ENCODE data around the gene IL1RAPL2.
"Not testable (repeated sequence)": the region's sequence is repeated elsewhere in the genome, so short reads cannot be mapped to it uniquely, and the experiment has no call there.

Gene IL1RAPL2

DNA sequence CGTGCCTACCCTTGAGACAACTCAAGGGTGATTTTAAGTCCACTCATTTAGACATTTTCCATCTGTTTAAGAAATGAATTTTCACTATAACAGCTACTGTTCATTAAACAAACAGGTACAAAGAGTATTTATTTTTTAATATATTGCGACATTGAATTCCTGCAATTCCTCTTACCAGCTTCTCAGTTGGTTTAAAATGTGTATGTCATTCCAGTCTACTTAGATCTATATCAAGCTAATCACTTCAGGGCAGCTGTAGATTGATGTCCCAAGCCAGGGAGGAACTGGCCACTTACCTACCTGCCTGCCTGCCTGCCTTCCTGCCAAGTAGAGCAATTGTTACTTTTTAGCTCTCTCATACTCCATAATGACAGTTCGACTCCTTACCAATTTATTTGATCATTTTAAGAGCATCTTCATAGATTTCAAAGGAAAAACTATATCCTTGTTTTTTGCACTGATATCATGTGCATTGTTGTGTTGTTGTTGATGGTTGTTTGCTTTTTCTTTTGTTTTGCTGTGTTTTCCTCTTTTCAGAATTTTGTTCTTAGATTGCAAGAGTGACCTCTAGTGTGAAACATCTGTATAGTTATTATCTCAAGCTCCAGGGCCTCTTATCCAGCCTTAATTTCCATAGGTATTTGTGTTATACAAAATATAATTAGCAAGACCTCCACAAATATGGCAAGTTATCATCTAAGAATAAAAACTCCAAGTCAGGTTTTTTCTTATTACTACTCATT lies 1135.5 kb downstream of the IL1RAPL2 start:
- DNase-seq (ENCODE audit: low spot score), result no peak

DNA sequence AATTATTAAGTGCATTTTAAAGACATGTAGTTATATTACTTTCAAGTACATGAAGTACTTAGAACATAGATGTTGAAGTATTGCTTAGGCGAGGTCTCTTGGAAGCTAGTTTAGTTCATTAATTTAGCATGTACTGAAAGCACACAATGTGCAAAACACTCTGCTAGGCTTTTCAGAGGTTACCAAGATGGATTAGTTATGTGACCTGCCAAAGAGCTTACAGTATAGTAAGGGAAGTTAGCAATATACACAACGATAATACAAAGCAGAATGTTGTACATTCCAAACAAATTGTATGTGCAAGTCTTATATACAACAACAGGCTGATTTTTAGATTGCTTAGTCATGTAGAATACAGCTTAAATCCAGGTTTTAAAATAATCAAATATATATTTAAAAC lies 1137.9 kb downstream of the IL1RAPL2 start:
- DNase-seq (ENCODE audit: low spot score), result no peak

DNA sequence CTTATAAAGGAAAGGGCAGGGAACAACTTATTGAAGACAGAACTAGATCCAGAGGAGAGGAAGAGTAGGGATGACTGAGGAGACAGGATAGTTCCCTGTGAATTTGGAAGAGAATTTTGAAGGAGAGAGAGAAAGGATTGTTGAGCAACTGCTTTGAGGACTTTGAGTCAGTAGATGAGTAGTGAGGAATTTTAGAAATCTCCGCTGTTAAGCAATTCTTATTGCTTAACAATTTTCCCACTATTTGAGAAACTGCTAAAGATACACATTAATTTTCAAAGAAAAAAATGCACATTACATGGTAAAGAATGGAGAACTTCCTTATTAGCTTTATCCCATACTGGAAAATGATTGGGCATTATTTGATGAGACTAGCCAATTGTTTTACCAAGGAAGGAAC lies 1140.0 kb downstream of the IL1RAPL2 start:
- no peak for DNase-seq (ENCODE audit: low spot score)

DNA sequence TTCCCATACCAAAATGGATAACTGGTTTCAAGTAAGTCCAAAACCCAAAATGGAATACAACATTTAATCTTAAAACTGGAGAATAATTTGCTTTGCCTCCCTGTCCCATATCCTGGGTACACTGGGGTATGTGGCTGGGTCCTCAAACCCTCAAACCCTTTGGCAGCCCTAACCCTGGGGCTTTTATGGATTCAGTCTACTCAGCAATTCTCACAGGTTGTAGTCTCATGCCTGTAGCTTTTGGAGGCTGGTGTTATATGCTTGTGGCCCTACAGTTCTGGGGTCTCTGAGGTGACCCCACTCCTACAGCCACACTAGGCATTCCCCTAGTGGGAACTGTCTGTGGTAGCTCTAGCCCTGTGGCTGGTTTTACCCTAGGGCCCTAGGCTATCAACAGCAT lies 1145.8 kb downstream of the IL1RAPL2 start:
- no peak for DNase-seq (ENCODE audit: low spot score)

DNA sequence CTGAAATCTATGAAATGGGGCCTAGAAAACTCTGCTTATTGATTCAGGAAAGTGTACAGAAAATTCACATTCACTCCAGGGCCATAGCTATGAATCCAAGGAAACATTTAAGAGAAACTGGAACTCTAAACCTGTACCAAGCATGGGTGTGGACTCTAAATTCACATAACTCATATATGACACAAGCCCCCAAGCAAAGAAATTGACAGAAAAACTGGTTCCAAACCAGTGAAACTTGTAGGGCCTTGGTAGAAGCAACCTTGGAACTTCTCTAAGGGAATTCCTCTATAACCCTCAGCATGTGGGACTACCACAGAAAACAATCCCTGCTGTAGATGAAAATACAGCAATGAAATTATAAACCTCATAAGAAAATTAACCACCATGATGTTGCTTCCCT lies 1149.7 kb downstream of the IL1RAPL2 start:
- DNase-seq (ENCODE audit: low spot score), result no peak

DNA sequence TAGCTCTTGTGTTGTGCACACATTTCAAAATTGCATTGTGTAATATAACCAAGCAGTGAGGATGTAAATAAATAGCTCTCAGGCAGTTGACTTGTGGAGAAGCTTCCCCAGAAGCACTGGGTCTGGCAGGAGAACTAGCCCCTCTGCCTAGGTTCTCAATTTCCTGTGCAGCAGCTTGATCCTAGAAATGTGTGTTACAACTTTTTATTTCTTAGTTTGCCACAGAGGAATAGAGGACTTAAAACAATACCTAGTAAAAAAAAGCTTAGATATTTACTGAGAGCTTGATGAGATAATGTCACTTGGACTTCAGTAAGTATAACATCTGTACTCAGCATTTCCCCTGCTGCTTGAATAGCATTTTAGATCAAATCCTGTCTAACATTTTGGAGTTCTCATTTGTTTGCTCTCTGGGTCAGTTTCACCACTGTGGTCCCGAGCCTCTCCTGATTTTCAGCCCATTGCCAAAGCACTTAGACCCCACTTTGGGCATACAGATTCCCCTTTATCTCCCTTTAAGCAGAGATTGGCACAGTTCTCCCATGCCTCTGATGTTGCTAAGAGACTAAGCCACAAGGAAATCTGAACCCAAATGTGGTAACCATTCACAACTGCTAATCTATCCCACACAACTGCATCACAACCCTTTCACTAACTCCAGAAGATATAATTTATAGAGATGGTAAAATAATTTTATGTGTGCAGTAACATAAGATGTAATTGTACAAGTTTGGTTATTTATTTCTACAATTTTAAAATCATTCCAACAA lies 1158.2 kb downstream of the IL1RAPL2 start:
- DNase-seq (ENCODE audit: low spot score), result no peak

DNA sequence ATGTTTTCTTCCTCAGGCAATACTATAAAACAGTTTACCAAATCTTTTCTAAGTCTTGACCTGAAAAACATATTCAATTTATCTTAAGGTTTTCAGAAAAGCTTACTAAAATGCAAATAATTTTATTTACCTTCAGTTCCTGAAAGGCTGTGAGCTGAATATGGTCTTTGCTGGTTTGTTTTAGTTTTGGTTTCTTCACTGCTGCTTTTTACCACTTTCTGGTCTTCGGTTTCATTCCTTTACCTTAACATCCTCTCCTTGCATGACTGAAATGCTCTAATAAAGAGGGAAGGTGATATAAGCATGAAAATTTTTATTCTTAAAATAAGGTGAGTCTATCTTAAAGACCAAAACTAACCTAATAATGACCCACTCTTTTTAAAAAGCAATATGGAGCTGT lies 1159.2 kb downstream of the IL1RAPL2 start:
- DNase-seq (ENCODE audit: low spot score), result no peak

DNA sequence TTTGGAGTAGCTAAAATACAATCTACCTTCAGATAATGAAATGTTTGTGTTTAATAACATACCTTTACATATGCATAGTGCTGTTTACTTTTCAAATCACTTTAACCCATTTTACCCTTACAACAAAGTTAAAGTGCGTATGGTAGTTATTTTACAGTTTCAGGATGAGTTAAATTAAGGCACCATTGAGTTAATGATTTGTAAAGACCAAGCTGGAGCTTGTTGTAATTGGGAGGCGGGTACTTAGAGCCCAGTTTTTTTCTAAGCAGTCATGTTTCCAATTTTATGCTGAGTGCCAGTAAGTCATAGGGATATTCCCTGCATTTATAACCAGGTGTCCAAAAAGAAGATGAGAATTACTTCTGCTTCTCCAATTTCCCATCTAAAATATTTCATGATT lies 1172.2 kb downstream of the IL1RAPL2 start:
- DNase-seq (ENCODE audit: low spot score), result no peak

DNA sequence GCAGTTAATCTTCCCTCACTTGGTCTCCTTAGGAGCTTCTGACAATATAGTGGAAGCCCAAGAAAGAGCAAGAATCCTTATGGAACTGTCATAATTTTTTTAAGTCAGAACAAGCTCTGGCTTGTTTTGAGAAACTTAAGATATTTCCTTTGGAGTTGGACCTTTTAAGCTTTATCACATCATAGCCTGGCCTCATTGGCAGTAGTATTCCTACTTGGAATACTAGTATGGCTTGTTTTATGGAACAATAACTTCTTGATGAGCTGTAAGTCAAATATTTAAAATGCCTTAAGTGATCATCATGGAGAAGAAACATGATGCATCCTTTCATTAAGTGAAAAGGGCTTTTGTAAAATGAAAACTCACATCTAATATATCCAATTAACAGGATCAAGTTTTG lies 1178.3 kb downstream of the IL1RAPL2 start:
- DNase-seq (ENCODE audit: low spot score), result no peak

DNA sequence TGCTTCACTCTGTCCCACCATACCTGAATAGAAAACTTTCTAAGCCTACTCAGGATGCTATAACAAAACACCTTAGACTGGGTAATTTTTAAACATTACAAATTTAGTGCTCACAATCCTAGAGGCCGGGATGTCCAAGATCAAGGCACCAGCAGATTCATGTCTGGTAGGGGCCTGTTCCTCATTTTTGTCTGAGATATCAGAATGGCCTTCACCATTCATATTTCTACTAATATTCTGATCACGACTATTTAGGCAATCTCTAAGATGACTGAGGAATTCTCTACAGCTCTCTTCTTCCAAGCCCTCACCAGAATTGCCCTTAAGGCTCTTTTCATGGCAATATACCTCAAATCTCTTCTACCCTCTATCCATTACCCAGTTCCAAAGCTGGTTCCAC lies 1178.9 kb downstream of the IL1RAPL2 start:
- DNase-seq (ENCODE audit: low spot score), result no peak

DNA sequence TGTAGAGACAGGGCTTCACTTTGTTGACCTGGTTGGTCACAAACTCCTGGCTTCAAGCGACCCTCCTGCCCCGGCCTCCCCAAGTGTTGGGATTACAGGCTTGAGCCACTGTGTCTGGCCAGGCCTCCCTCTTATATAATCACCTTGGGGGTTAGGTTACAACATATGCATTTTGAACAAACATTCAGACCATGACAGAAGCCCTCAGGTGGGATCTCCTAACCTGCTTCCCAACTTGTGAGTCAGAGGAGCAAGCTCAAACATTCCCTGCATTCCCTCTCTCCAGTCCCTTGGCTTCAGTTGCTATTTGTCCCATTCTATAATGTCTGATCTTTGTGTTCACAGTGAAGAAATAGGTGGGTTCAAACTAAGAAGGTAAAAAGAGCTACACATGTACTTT lies 1179.9 kb downstream of the IL1RAPL2 start:
- DNase-seq (ENCODE audit: low spot score), result no peak

DNA sequence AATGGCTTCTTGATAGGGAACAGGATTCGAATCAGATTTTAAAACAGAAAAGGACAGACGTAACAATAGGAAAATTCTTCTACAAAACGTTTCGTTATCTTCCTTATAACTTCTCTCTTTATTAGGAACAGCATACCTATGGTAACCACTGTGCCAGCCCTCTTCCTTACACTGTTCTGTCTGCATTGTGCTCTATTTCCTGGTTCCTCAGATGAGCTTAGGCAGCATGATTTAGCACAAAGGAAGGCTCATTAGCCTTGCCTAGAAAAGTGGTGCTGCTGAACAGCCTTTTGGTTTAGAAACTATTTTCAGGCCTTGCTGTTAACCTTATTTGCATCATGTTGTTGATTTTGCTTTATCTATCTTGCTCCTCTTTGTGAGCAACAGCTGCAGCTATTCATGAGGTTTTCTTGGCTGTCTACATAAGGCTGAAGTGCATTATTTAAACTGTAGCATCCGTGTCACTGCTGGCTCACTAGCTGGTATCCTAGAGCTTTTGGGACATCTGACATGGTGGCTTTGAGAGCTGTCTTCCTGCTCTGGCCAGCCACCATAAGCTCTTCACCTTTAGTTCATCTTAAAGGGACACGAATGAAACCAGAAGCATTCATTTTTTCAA lies 1186.4 kb downstream of the IL1RAPL2 start:
- DNase-seq (ENCODE audit: low spot score), result no peak

DNA sequence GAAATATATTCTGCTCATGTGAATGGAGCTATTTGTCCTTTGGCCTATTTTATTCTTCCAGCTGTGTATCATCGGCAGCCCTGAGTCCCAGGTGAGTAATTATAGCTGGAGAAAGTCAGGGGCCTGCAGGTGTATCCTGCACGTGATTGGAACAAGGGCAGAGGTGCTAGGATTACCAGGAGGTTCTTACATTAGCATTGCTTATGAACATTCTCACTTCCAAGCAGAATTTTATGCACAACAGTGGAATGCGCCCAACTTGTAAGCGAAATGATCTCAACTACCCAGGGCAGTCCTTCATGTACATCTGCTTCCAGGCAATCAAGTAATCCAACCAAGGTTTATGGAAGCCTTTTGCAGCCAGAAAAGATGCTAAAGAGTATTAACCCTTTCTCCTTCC lies 1187.4 kb downstream of the IL1RAPL2 start:
- no peak for DNase-seq (ENCODE audit: low spot score)

DNA sequence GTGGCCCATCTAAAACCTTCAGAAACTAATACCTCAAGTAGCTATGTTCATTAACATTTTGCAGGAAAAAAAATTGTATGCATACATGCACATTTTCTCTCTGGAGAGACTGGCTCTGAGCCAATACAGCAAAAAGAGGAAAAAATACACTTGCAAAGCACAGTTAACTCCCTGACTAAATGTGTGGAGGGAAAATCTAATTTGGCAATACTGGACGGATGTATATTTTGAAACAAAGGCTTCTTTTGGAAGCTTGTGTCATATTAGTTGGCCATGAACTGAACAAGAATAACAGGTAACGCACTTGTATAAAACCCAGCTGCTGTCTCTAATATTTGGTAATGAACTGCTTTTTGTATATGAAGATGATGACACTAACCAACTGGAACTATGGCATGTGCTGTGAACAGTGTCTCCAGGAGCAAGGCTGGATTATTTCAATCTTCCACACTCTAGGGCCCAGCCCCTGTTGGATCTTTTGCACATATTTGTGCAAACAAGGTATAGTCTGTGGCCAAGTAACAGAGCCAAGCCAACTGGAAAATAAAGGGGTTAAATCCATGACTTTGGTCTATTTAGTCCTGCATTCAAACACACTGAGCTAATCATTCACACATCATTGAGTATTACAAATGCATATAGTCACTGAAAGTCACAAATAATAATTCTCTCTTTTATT lies 1188.4 kb downstream of the IL1RAPL2 start:
- DNase-seq (ENCODE audit: low spot score), result no peak

DNA sequence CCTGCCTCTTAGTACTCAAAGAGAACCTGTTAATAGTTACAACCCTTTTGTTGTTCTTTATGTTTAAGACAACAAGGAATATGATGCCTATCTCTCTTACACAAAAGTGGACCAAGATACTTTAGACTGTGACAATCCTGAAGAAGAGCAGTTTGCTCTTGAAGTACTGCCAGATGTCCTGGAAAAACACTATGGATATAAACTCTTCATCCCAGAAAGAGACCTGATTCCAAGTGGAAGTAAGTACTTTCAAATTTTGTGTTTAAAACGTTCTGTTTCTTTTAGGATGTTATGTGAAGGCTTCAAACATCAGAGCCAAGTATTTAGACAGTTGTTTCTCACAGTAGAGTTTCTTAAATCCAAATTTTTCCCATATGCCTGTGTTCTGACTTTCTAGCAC lies 1189.1 kb downstream of the IL1RAPL2 start:
- DNase-seq (ENCODE audit: low spot score), result no peak

DNA sequence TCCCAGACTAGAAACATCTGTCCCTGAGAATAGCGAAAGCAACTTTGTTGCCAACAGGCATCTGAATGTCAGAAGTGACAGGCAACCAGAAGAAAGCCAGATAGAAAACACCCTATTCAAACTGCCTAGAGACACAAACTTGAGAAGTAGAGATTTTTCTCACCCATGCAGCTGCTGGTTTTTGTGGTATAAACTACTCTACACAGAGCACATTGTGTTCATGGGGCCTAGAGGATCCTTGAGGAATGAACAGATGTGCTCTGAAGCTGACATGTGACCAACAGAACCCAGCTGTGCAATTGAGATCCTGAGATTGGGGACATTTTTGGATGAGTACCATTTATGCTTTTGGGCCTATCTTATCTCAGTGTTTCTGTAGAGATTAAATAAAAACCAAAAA lies 1192.8 kb downstream of the IL1RAPL2 start:
- no peak for DNase-seq (ENCODE audit: low spot score)

DNA sequence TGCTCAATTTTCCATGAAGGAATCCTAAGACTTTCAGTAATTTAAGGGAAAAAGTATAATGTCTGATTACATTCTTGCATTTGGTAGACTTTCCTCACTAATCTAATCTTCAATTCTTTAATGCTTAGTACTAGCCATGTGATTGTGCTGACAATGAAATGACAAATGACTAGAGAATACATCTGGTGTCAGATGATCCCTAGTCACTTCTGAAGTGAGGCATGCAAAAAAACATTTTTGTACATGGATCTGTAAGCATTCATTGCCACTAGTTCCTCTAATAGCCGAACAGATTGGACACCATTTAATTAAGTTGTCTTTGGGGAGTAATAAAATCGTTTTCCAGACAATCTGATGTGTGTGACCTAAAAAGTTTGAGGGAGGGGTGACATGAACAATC lies 1193.6 kb downstream of the IL1RAPL2 start:
- DNase-seq (ENCODE audit: low spot score), result no peak

DNA sequence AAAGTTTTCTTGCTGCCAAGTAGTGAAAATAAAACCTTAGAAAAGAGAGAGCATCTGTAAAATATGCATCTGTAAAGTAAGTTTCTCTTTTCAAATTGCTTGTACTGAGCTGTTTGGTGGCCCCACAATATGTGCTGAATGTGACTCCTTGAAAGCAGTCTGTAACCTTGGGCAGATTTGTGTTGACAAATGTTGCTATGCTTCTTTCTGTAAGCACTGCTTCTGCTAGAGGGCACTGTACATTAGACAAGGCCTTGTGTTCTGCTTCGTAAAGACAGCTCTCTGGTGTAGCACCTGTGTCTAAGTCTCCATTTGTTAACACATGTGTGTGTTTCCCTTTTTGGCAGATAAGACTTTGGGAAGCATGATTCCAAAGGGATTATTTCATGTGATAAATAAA lies 1199.7 kb downstream of the IL1RAPL2 start:
- DNase-seq (ENCODE audit: low spot score), result no peak

DNA sequence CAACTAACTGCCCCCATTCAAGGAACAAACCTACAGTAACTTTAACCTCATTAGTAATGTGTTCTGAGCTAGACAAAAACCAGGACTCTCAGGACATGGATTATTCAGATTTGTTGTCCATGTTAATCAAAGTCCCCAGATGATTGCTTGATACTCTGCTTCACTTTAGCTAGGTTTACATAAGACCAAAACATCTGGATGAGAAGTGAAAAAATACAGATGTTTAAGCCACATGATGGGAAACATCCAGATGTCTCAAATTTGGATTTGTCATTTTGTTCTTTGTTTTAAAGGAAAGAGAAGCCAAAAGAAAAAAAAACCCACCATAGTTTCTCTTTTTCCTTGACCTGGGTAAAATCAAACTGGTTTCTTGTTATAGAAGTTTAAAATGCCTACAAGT lies 1207.8 kb downstream of the IL1RAPL2 start:
- no peak for DNase-seq (ENCODE audit: low spot score)

DNA sequence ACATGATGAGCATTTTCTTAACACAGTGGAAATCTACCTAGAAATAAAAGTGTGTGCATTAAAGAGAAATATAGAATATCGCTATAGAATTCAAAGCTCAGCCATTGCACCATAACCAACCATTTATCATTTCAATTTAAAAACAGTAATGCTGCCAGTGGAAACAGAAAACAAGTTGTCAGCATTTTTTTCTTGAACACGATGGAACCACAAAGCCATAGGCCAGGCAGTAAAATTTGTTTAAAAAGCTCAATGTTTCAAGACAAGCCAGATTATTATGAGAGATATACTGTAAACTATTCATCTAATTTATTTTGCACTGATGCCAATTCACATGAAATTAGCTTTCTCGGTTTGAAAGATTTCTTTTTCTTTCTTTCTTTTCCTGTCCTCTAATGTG lies 1209.7 kb downstream of the IL1RAPL2 start:
- DNase-seq (ENCODE audit: low spot score), result no peak

DNA sequence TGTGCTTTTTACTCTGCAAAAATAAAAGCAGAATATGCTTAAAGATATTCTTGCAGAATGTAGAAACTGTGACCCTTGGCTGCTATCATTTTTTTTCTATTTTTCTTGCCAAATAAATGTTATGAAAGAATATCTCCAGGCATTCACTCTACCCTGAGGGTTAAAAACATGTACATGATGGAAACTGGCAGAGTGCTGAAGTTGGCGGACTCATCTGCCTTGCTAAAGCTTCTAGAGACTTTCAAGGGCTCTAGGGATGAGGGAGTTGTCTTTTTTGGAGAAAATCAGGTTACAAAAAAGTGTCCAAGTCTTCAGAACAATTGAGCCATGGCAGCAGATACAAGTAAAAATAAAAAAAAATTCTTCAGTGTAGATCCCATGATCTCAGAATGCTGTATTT lies 1215.8 kb downstream of the IL1RAPL2 start:
- DNase-seq (ENCODE audit: low spot score), result no peak

DNA sequence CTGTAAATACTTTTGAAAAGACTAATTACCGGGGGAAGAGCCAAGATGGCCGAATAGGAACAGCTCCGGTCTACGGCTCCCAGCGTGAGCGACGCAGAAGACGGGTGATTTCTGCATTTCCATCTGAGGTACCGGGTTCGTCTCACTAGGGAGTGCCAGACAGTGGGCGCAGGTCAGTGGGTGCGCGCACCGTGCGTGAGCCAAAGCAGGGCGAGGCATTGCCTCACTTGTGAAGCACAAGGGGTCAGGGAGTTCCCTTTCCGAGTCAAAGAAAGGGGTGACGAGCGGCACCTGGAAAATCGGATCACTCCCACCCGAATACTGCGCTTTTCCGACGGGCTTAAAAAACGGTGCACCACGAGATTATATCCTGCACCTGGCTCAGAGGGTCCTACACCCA lies 1230.9 kb downstream of the IL1RAPL2 start:
- DNase-seq (ENCODE audit: low spot score), result not testable (repeated sequence)

DNA sequence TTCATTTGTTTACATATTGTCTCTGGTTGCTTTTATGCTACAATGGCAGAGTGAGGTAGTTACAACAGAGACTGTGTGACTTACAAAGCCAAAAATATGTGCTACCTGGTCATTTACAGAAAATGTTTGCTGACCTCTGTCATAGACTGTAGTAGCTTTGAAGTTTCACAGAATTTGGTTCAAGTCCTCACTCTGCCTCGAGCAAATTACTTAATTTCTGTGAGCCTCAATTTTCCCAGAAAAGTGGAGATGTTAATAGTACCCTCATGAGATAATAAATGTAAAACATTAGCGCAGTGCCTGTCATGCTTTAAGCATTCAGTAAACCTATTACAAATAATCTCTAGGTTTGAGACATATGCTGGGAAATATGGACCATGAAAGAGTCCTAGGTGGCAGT lies 1237.9 kb downstream of the IL1RAPL2 start:
- no peak for DNase-seq (ENCODE audit: low spot score)

All from HuH-7.5 (cell line).